WERI-Rb-1 (cell line): ENCODE measurements around the gene RASA3.
A peak's percentile ranks its signal among the peaks of the same experiment; 100 is the strongest.

Experiments used
- DNase-seq: peaks from one replicate; pipeline ENCODE4 v3.0.0-alpha.2; 2020
- H3K27ac ChIP-seq: fragments of 250-450 bp; sonication (Bioruptor Pico); 2 replicates; pipeline ENCODE4 v1.5.1; 2020; ENCODE audit warnings: mild to moderate bottlenecking, moderate library complexity
- H3K27me3 ChIP-seq: fragments of 250-450 bp; sonication (Bioruptor Pico); 2 replicates; pipeline ENCODE4 v1.5.1; 2021; ENCODE audit warnings: mild to moderate bottlenecking, low read depth, moderate library complexity; ENCODE audit not compliant: insufficient read depth, severe bottlenecking
- H3K36me3 ChIP-seq: fragments of 250-450 bp; sonication (Bioruptor Pico); 2 replicates; pipeline ENCODE4 v1.5.1; 2020; ENCODE audit warnings: mild to moderate bottlenecking, moderate library complexity
- H3K4me3 ChIP-seq: 2 replicates; pipeline ENCODE4 v1.5.1; 2011; ENCODE audit warnings: low read depth, mild to moderate bottlenecking, control low read depth, low read length
- H3K9me3 ChIP-seq: fragments of 250-450 bp; sonication (Bioruptor Pico); 2 replicates; pipeline ENCODE4 v1.5.1; 2021; ENCODE audit warnings: mild to moderate bottlenecking, moderate library complexity; ENCODE audit not compliant: severe bottlenecking
- CTCF ChIP-seq: IDR thresholded peaks from 2 replicates; pipeline ENCODE4 v1.5.1; 2011; ENCODE audit warnings: low read depth, mild to moderate bottlenecking, control low read depth, inconsistent platforms, low read length

The RASA3 gene

GRCh38 chr13:114095486-114095885, 36.9 kb downstream of the RASA3 start:
- no peak for TF ChIP-seq CTCF
- Histone ChIP-seq H3K27me3 (no peaks in the 10 kb centered on the region), H3K4me3 (no peak overlapping the region), H3K9me3 (peaks cover 29% of the 10 kb centered on the region), H3K36me3 (no peaks in the 10 kb centered on the region), H3K27ac (no peak overlapping the region)
- no peak for DNase-seq

GRCh38 chr13:114093118-114093517, 39.3 kb downstream of the RASA3 start:
- no peak for TF ChIP-seq CTCF
- H3K9me3 ChIP-seq, result peaks cover 34% of the 10 kb centered on the region
- H3K27me3 ChIP-seq, result no peaks in the 10 kb centered on the region
- no peak overlapping the region for H3K4me3 ChIP-seq
- no peak for DNase-seq
- H3K27ac ChIP-seq, result no peak overlapping the region
- no peaks in the 10 kb centered on the region for H3K36me3 ChIP-seq

- Histone ChIP-seq H3K9me3 (peaks cover 34% of the 10 kb centered on the region), H3K4me3 (no peak overlapping the region), H3K36me3 (no peaks in the 10 kb centered on the region), H3K27ac (no peak overlapping the region), H3K27me3 (no peaks in the 10 kb centered on the region)
- TF ChIP-seq CTCF, result no peak
- DNase-seq, result no peak
These were observed 40.0 kb downstream of the RASA3 start for GRCh38 chr13:114092468-114092867.

- Histone ChIP-seq H3K9me3 (peaks cover 34% of the 10 kb centered on the region), H3K4me3 (no peak overlapping the region), H3K27me3 (no peaks in the 10 kb centered on the region), H3K36me3 (no peaks in the 10 kb centered on the region), H3K27ac (no peak overlapping the region)
- no peak for TF ChIP-seq CTCF
- peak; percentile 6 for DNase-seq
These were observed 41.9 kb downstream of the RASA3 start for GRCh38 chr13:114090476-114090875.

- no peak for TF ChIP-seq CTCF
- no peaks in the 10 kb centered on the region for H3K27me3 ChIP-seq
These were observed 42.5 kb downstream of the RASA3 start for GRCh38 chr13:114089751-114090400.

GRCh38 chr13:114089341-114089740, 43.1 kb downstream of the RASA3 start:
- H3K36me3 ChIP-seq, result no peaks in the 10 kb centered on the region
- no peak overlapping the region for H3K27ac ChIP-seq
- H3K27me3 ChIP-seq, result no peaks in the 10 kb centered on the region
- peak; percentile 7 for DNase-seq
- no peak overlapping the region for H3K4me3 ChIP-seq
- no peak for TF ChIP-seq CTCF
- H3K9me3 ChIP-seq, result peaks cover 34% of the 10 kb centered on the region

More at GRCh38 chr13:114089751-114090400, 42.5 kb downstream of the RASA3 start:
- Histone ChIP-seq H3K27ac (no peak overlapping the region), H3K36me3 (no peaks in the 10 kb centered on the region), H3K9me3 (peaks cover 34% of the 10 kb centered on the region), H3K4me3 (no peak overlapping the region)
- DNase-seq, result peak; percentile 8
